Middle frontal gyrus (tissue), 1 donor: ENCODE data around the gene ITM2C.

Source experiments
- DNase-seq: peaks from one replicate; pipeline ENCODE4 v3.0.0-alpha.2; 2015; ENCODE audit warnings: low spot score; ENCODE audit errors: extremely low spot score

The ITM2C gene

DNA sequence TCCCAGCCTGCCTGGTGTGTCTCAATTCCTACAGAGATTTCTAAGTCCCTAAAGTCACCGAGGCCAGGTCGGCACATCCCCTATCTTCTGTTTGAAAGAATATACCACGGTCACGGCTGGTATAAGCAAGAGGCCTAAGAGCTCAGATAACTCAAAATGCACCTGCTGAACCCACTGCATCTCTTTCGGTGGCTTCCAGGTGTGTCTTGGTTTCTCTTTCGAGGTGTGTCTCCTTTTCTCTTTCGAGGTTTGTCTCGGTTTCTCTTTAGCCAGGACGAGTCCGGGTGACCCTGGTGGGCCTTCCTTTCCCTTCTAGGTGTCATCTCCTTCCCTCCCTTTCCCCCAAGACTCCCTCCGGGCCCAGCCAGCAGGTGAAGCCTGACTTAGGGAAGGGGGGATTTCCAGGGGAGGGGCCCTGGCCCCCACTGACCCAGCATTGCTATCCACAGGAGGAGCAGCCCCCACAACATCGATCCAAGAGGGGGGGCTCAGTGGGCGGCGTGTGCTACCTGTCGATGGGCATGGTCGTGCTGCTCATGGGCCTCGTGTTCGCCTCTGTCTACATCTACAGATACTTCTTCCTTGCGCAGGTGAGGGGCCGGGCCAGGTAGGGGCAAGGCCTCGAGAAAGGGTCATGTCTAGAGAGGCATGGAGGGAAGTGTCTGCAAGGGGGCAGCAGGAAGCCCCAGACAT is 8.4 kb downstream of the ITM2C start:
- DNase-seq: no peak

- no peak for DNase-seq
Observed at GRCh38 chr2:230873661-230874401, 9.1 kb downstream of the ITM2C start.

GRCh38 chr2:230874456-230874855 is 9.7 kb downstream of the ITM2C start:
- DNase-seq: no peak

GRCh38 chr2:230874876-230875275 is 10.1 kb downstream of the ITM2C start:
- DNase-seq: no peak

DNA sequence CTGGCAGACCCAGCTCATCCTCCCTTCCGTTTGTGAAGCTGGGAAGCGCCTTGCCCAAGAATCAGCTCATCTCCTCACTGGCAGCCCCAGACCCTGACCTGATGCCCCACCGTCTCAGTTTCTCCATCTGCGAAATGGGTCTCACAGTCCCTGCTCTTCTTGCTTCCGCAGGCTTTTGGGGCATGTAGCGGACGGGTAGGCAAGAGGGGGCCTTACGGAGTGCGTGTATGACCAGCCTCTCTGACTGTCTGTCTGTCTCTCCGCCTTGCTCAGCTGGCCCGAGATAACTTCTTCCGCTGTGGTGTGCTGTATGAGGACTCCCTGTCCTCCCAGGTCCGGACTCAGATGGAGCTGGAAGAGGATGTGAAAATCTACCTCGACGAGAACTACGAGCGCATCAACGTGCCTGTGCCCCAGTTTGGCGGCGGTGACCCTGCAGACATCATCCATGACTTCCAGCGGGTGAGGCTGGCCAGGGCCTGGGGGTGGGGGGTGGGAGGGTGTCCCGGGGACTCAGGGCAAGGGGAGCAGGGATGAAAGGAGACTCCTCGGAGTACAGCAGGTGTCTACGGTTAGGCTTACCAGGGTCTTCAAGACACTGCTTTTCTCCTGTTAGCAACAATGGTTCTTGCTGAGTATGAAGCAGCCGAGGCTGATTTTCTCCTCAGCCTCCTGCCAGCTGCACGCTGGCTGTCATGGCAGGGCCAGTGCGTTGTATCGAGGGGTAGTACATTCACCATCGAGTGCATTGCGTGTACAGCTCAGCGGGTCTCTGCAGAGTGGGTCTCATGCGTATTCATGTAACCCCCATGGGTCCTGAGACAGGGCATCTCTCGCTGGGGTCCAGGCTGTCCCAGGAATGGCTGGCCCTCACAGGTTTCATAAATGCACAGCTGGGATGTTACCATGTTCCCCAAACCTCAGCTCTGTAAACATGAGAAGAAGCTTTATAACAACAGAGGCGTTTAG is 10.9 kb downstream of the ITM2C start:
- DNase-seq: no peak

- DNase-seq: no peak
Observed at GRCh38 chr2:230877116-230877758, 12.5 kb downstream of the ITM2C start.

DNA sequence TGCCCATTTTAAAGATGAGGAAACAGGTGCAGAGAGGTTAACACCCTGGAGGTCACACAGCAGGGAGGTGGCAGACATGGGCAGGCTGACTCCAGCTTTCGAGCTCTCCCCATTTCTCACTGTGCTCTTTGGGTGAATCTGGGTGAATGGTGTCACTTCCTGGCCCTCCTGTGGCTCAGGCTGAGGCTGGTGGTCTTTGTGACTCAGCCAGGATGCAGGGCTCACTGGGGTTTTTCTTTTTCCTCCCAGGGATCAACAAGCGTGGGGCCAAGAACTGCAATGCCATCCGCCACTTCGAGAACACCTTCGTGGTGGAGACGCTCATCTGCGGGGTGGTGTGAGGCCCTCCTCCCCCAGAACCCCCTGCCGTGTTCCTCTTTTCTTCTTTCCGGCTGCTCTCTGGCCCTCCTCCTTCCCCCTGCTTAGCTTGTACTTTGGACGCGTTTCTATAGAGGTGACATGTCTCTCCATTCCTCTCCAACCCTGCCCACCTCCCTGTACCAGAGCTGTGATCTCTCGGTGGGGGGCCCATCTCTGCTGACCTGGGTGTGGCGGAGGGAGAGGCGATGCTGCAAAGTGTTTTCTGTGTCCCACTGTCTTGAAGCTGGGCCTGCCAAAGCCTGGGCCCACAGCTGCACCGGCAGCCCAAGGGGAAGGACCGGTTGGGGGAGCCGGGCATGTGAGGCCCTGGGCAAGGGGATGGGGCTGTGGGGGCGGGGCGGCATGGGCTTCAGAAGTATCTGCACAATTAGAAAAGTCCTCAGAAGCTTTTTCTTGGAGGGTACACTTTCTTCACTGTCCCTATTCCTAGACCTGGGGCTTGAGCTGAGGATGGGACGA is 13.2 kb downstream of the ITM2C start:
- DNase-seq: no peak

DNA sequence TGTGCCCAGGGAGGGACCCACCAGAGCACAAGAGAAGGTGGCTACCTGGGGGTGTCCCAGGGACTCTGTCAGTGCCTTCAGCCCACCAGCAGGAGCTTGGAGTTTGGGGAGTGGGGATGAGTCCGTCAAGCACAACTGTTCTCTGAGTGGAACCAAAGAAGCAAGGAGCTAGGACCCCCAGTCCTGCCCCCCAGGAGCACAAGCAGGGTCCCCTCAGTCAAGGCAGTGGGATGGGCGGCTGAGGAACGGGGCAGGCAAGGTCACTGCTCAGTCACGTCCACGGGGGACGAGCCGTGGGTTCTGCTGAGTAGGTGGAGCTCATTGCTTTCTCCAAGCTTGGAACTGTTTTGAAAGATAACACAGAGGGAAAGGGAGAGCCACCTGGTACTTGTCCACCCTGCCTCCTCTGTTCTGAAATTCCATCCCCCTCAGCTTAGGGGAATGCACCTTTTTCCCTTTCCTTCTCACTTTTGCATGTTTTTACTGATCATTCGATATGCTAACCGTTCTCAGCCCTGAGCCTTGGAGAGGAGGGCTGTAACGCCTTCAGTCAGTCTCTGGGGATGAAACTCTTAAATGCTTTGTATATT is 14.0 kb downstream of the ITM2C start:
- no peak for DNase-seq

- no peak for DNase-seq
Observed at GRCh38 chr2:230879271-230879882, 14.6 kb downstream of the ITM2C start.

GRCh38 chr2:230879891-230880290 is 15.1 kb downstream of the ITM2C start:
- DNase-seq: no peak

DNA sequence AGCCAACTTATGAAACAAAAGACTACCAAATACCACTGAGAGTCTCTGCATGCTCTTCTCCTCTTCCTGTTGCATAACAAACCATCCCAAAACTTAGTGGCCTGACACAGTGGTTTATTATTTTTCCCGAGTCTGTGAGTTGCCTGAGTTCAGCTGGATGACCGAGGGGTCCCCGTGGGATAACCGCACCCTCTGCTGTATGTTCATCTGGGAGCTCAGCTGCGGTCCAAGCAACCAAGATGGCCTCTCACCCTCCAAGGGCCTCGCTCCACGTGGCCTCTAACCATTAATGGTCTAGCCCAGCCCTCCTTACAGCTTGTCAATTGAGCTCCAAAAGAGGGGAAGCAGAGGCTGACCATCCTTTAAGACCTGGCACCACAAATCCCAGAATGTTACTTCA is 17.1 kb downstream of the ITM2C start:
- no peak for DNase-seq

- peak; percentile 75 for DNase-seq
Observed at GRCh38 chr2:230885463-230886130, 20.9 kb downstream of the ITM2C start.

- no peak for DNase-seq
Observed at GRCh38 chr2:230886206-230886605, 21.5 kb downstream of the ITM2C start.

- DNase-seq: no peak
Observed at GRCh38 chr2:230886671-230887071, 21.9 kb downstream of the ITM2C start.

DNA sequence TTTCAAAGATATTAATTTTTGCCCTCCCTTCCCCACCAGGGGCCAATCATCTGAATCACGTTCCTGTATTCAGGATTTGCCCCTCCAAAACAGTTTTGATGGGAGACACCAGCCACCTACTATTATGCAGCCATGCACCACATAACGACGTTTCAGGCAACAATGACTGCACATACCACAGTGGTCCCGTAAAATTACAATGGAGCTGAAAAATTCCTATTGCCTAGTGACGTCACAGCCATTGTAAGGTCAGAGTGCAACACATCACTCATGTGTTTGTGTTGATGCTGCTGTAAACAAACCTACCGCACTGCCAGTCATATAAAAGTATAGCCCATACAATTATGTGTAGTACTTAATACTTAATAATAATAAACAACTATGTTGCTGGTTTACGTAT is 22.6 kb downstream of the ITM2C start:
- DNase-seq: no peak

DNA sequence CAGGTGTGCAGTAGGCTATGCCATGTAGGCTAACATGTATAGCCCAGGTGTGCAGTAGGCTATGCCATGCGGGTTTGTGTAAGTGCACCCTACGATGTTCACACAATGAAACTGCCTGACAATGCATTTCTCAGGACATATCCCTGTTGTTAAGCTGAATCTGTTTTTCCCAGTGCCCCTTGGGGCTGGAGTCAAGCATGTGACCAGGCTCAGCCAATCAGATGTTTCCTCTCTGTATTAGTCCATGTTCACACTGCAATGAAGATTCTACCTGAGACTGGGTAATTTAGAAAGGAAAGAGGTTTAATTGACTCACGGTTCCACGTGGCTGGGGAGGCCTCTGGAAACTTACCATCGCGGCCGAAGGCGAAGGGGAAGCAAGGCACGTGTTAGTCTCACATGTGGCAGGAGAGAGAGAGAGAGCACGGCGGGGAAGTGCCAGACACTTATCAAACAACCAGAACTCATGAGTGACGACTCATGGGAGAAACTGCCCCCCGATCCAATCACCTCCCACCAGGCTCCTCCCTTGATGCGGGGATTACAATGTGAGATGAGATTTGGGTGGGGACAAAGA is 24.2 kb downstream of the ITM2C start:
- DNase-seq: no peak

- no peak for DNase-seq
Observed at GRCh38 chr2:230889911-230890601, 25.3 kb downstream of the ITM2C start.

GRCh38 chr2:230890646-230891045 is 25.9 kb downstream of the ITM2C start:
- DNase-seq: no peak
